ENCODE measurements around the gene TNIP2. TPM values are rescaled to one million over a fixed set of nuclear protein-coding genes. Genes with fewer than 3 reads are reported as not detected.

TNIP2 gene
- total RNA-seq, 1 donor from 2014 or later, result 19.4 TPM

- no peaks in the 10 kb centered on the region for H3K9me3 ChIP-seq (replicated peaks)
- H3K4me1 ChIP-seq, result peaks cover 81% of the 10 kb centered on the region
- intact Hi-C loops (cut with micrococcal nuclease), result no loop called here
- H3K4me3 ChIP-seq, result peak overlapping the region; percentile 80
- no peaks in the 10 kb centered on the region for H3K27me3 ChIP-seq (ENCODE audit: low read depth)
- DNase-seq, result no peak
- H3K27ac ChIP-seq (replicated peaks), result peak overlapping the region; percentile 94
- TF ChIP-seq, protein P1, sequence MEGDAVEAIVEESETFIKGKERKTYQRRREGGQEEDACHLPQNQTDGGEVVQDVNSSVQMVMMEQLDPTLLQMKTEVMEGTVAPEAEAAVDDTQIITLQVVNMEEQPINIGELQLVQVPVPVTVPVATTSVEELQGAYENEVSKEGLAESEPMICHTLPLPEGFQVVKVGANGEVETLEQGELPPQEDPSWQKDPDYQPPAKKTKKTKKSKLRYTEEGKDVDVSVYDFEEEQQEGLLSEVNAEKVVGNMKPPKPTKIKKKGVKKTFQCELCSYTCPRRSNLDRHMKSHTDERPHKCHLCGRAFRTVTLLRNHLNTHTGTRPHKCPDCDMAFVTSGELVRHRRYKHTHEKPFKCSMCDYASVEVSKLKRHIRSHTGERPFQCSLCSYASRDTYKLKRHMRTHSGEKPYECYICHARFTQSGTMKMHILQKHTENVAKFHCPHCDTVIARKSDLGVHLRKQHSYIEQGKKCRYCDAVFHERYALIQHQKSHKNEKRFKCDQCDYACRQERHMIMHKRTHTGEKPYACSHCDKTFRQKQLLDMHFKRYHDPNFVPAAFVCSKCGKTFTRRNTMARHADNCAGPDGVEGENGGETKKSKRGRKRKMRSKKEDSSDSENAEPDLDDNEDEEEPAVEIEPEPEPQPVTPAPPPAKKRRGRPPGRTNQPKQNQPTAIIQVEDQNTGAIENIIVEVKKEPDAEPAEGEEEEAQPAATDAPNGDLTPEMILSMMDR (IDR thresholded peaks at IDR 0.05; ENCODE audit: borderline replicate concordance), result no peak
- H3K36me3 ChIP-seq, result no peaks in the 10 kb centered on the region
Observed at GRCh38 chr4:2792396-2792710, 36.2 kb upstream of the TNIP2 start.

DNA sequence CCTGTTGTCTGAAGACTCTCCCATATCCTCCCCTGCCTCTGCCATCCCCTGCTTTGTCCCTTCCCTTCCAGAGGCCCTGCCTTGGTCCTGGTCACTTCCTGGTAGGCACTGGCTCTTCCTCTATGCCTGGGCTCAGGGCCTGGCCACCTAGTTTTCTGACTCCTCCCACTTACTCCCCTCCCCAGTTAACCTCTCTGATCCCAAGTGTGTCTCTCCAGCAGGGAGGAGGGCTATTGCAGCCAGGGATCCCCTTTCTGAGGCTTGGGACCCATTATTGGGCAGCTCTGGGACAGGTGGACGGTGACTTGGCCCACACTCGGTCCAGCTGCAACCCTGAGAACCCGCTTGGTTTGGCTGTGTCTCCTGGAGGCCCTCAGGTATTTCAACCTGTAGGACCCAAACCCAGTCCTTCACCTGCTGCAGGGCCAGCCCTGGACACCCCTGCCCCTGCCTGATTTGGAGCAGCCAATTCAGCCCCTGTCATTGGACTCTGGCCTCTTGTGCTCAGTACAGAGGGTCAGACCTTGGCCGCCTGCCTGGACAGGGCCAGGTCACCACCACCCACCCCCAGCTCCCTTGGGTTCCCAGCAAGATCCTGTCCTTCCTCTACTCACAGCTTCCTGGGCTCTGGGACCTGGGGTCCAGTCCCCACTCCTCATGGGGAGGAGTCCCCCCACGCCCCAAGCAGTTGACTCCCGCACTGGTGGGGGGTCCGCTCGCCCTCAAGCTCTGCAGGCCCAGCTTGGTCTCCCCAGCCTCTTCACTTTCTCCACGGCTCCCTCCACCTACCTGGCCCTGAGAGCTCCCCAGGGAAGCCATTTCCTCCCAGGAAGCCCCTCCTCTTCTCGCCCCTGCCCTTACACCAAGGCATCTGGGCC is 35.6 kb upstream of the TNIP2 start:
- Histone ChIP-seq H3K27me3 (ENCODE audit: low read depth) (no peaks in the 10 kb centered on the region), H3K4me1 (peaks cover 81% of the 10 kb centered on the region), H3K27ac (replicated peaks) (peak overlapping the region; percentile 94), H3K36me3 (no peaks in the 10 kb centered on the region), H3K9me3 (replicated peaks) (no peaks in the 10 kb centered on the region), H3K4me3 (no peak overlapping the region)
- DNase-seq, result peak; percentile 28
- intact Hi-C loops (cut with micrococcal nuclease), result no loop called here
- TF ChIP-seq, protein P1 (IDR thresholded peaks at IDR 0.05; ENCODE audit: borderline replicate concordance), result no peak

GRCh38 chr4:2790583-2791517 is 34.7 kb upstream of the TNIP2 start:
- Histone ChIP-seq H3K9me3 (replicated peaks) (no peaks in the 10 kb centered on the region), H3K4me1 (peaks cover 81% of the 10 kb centered on the region), H3K27me3 (ENCODE audit: low read depth) (no peaks in the 10 kb centered on the region), H3K4me3 (no peak overlapping the region), H3K36me3 (no peaks in the 10 kb centered on the region), H3K27ac (replicated peaks) (peak overlapping the region; percentile 94)
- DNase-seq, result no peak
- TF ChIP-seq, protein P1 (IDR thresholded peaks at IDR 0.05; ENCODE audit: borderline replicate concordance), result no peak
- intact Hi-C loops (cut with micrococcal nuclease), result no loop called here

DNA sequence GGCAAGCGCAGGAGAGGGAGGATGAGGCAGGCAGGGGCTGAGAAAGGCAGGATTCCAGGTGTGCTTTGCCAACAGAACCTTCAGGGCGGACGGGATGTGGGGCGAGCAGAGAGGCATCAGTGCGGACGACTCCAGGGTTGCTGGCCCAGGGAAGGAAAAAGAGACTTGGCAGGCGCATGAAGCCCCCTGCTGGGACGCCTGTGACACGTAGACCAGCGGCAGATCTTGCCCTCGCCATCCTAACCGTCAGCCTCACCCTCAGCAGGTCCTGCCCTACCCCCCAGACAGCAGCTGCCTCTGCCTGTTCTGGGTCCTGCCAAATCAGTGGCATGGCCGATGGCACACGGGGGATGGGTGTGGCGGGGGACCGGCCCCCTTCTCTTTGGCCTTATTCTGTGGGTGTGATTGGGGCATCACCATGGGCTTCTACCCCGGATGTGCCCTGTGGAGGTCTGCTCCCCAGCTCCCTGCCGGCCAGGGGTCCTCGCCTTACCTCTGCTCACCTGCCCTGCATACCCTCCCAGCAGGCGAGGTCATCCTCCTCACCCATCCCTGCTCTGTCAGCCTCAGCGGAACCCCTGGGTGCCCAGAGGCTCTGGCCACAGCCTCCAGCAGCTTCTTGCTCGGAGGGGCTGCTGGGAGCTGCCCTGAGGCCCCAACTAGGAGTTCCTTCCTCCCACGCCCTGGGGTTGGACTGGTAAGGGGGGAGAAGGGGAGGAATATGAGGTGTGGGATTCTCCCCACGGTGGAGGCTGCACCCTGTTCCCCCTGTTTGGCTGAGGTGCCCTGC is 33.9 kb upstream of the TNIP2 start:
- TF ChIP-seq, protein P1 (IDR thresholded peaks at IDR 0.05; ENCODE audit: borderline replicate concordance), result no peak
- intact Hi-C loops (cut with micrococcal nuclease), result no loop called here
- H3K36me3 ChIP-seq, result no peaks in the 10 kb centered on the region
- H3K9me3 ChIP-seq (replicated peaks), result no peaks in the 10 kb centered on the region
- H3K27ac ChIP-seq (replicated peaks), result no peak overlapping the region
- peaks cover 76% of the 10 kb centered on the region for H3K4me1 ChIP-seq
- H3K4me3 ChIP-seq, result no peak overlapping the region
- H3K27me3 ChIP-seq (ENCODE audit: low read depth), result no peaks in the 10 kb centered on the region
- DNase-seq, result no peak

- DNase-seq, result no peak
- Histone ChIP-seq H3K27ac (replicated peaks) (peak overlapping the region; percentile 87), H3K9me3 (replicated peaks) (peaks cover 2% of the 10 kb centered on the region), H3K36me3 (no peaks in the 10 kb centered on the region), H3K4me3 (no peak overlapping the region), H3K27me3 (ENCODE audit: low read depth) (no peaks in the 10 kb centered on the region), H3K4me1 (peaks cover 69% of the 10 kb centered on the region)
- TF ChIP-seq, protein P1 (IDR thresholded peaks at IDR 0.05; ENCODE audit: borderline replicate concordance), result no peak
- intact Hi-C loops (cut with micrococcal nuclease), result no loop called here
Observed at GRCh38 chr4:2789351-2789750, 33.2 kb upstream of the TNIP2 start.
